ENCODE measurements around the gene DDI2.
A peak's percentile ranks its signal among the peaks of the same experiment; 100 is the strongest.
"Not testable (repeated sequence)": the region's sequence is repeated elsewhere in the genome, so short reads cannot be mapped to it uniquely, and the experiment has no call there.

Gene DDI2

DNA sequence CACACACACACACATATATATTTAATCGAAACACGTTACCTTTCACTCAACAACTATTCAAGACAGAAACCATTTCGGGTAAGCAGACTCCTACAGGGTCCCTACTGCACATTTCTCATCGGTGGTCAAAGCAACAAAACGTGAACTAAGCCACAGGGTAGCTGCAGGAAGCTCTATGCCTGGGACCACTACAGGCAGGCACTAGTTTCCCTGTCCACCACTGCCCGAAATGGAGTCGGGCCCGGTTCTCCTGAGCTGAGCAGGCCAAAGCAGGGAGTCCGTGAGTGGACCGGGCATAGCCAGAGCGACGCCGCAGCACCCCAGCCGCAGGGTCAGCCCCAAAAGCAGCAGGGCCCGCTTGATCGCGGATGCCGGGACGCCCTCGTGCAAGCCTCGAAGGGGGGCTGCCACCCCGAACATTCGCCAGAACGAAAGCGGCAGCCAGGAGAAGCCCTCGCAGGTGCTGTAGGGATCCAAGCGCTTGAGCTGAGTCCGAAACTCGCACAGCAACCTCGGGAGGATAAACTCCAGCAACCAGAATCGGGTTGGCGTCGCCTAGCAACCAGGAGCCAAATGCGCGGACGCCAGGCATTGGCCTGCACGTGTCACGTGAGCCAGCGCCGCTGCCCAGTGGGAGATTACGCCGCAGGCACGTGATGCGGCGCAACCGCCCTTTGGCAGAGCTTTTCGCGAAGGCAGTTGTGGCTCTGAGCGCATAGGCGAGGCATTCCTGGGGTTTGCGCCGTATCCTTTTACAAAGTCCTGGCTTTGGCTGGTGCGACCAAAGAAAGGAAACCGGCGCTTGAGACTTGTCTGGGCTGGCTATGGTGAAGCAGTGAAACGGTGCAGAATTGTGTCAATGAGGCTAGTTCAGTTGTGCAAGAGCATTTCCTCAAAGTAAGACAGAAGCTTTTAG, 13.9 kb upstream of the DDI2 start:
- H3K9me2 ChIP-seq (replicated peaks; ENCODE audit: insufficient read depth, low read length) = no peaks in the 10 kb centered on the region
- H3F3A ChIP-seq (ENCODE audit: insufficient read depth) = no peaks in the 10 kb centered on the region
- H3K4me3 ChIP-seq (ENCODE audit: insufficient read depth, low read length, poor library complexity, severe bottlenecking) = peak overlapping the region; percentile 53
- H3K4me2 ChIP-seq (ENCODE audit: low read depth, low read length, poor library complexity, severe bottlenecking) = peak overlapping the region; percentile 51
- no peaks in the 10 kb centered on the region for H3K79me2 ChIP-seq (ENCODE audit: insufficient read depth, low read length)
- H2AFZ ChIP-seq (ENCODE audit: low read depth, low read length, severe bottlenecking) = peak overlapping the region; percentile 72
- H3K9ac ChIP-seq (ENCODE audit: low read length) = peak overlapping the region; percentile 46
- H4K20me1 ChIP-seq (ENCODE audit: low read depth, low read length) = no peaks in the 10 kb centered on the region
- H3K27ac ChIP-seq (ENCODE audit: low read depth, low read length) = no peak overlapping the region
- no peaks in the 10 kb centered on the region for H3K27me3 ChIP-seq (ENCODE audit: low read length)
- H3K36me3 ChIP-seq (ENCODE audit: low read length) = no peaks in the 10 kb centered on the region
- H3K9me3 ChIP-seq (ENCODE audit: insufficient read depth, low read length) = no peaks in the 10 kb centered on the region
- no peak for TF ChIP-seq CTCF (IDR thresholded peaks at IDR 0.05; ENCODE audit: insufficient read depth, low read length, poor library complexity, severe bottlenecking)
- no peak for TF ChIP-seq EZH2phosphoT487 (conservative IDR thresholded peaks at IDR 0.05; ENCODE audit: low read length)

GRCh38 chr1:15603966-15604282, 13.3 kb upstream of the DDI2 start:
- not testable (repeated sequence) for H3K36me3 ChIP-seq (ENCODE audit: low read length); H3K9me2 ChIP-seq (replicated peaks; ENCODE audit: insufficient read depth, low read length); H3K9me3 ChIP-seq (ENCODE audit: insufficient read depth, low read length); H3K27me3 ChIP-seq (ENCODE audit: low read length); H4K20me1 ChIP-seq (ENCODE audit: low read depth, low read length); H3K27ac ChIP-seq (ENCODE audit: low read depth, low read length); H3F3A ChIP-seq (ENCODE audit: insufficient read depth); H3K79me2 ChIP-seq (ENCODE audit: insufficient read depth, low read length)
- Histone ChIP-seq H3K4me3 (ENCODE audit: insufficient read depth, low read length, poor library complexity, severe bottlenecking) (peak overlapping the region; percentile 26), H2AFZ (ENCODE audit: low read depth, low read length, severe bottlenecking) (peak overlapping the region; percentile 72), H3K4me2 (ENCODE audit: low read depth, low read length, poor library complexity, severe bottlenecking) (peak overlapping the region; percentile 51), H3K9ac (ENCODE audit: low read length) (peak overlapping the region; percentile 46; the same call in 1 of the 2 replicates)

- H2AFZ ChIP-seq (ENCODE audit: low read depth, low read length, severe bottlenecking); H3K27ac ChIP-seq (ENCODE audit: low read depth, low read length); H3K9ac ChIP-seq (ENCODE audit: low read length); H4K20me1 ChIP-seq (ENCODE audit: low read depth, low read length); H3K9me3 ChIP-seq (ENCODE audit: insufficient read depth, low read length); H3K9me2 ChIP-seq (replicated peaks; ENCODE audit: insufficient read depth, low read length); H3F3A ChIP-seq (ENCODE audit: insufficient read depth); H3K4me2 ChIP-seq (ENCODE audit: low read depth, low read length, poor library complexity, severe bottlenecking); H3K4me3 ChIP-seq (ENCODE audit: insufficient read depth, low read length, poor library complexity, severe bottlenecking); H3K79me2 ChIP-seq (ENCODE audit: insufficient read depth, low read length); H3K27me3 ChIP-seq (ENCODE audit: low read length); H3K36me3 ChIP-seq (ENCODE audit: low read length): not testable (repeated sequence)
Observed at GRCh38 chr1:15604400-15604799, 12.9 kb upstream of the DDI2 start.

GRCh38 chr1:15605398-15606383, 11.6 kb upstream of the DDI2 start:
- Histone ChIP-seq H3K4me3 (ENCODE audit: insufficient read depth, low read length, poor library complexity, severe bottlenecking) (no peak overlapping the region), H3K36me3 (ENCODE audit: low read length) (no peaks in the 10 kb centered on the region), H3F3A (ENCODE audit: insufficient read depth) (no peaks in the 10 kb centered on the region), H3K9me3 (ENCODE audit: insufficient read depth, low read length) (no peaks in the 10 kb centered on the region), H3K27ac (ENCODE audit: low read depth, low read length) (no peak overlapping the region), H3K79me2 (ENCODE audit: insufficient read depth, low read length) (no peaks in the 10 kb centered on the region), H3K9ac (ENCODE audit: low read length) (no peak overlapping the region), H3K9me2 (replicated peaks; ENCODE audit: insufficient read depth, low read length) (no peaks in the 10 kb centered on the region), H3K4me2 (ENCODE audit: low read depth, low read length, poor library complexity, severe bottlenecking) (no peak overlapping the region), H2AFZ (ENCODE audit: low read depth, low read length, severe bottlenecking) (no peak overlapping the region), H4K20me1 (ENCODE audit: low read depth, low read length) (no peaks in the 10 kb centered on the region), H3K27me3 (ENCODE audit: low read length) (no peaks in the 10 kb centered on the region)
- TF ChIP-seq CTCF (IDR thresholded peaks at IDR 0.05; ENCODE audit: insufficient read depth, low read length, poor library complexity, severe bottlenecking) (no peak), EZH2phosphoT487 (conservative IDR thresholded peaks at IDR 0.05; ENCODE audit: low read length) (no peak)

Data from SU-DHL-6 (cell line).